ENCODE measurements around the gene ONECUT2. TPM values are rescaled to one million over a fixed set of nuclear protein-coding genes. Genes with fewer than 3 reads are reported as not detected.
A peak's percentile ranks its signal among the peaks of the same experiment; 100 is the strongest.

ONECUT2 gene
- total and polyA plus RNA-seq, 9 of the 15 experiments (the other 6 are each of a cell fraction or from before 2014, with no cell fraction given), result 0.27 to 2.5 (median 0.83) TPM

DNA sequence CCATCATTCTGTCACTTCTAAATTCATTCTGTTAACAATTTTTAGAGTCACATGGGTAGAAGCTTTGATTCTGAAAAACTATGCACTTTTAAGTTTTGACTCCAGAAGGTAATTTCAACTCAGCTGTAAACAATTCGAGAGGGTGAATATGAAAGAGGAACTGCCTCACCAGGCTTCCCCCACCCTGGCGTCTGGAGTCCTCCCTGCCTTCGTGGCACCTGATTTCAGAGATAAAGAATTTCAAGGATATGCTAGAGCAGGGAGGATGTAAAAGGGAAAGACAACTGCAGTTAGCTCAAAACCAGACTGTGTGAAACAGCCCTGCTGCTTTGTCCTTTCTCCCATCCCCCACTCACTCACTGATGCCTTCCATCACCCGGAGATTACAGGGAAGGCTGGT lies 40.7 kb downstream of the ONECUT2 start:
- Histone ChIP-seq H2AFZ (ENCODE audit: low read depth, low read length) (no peak overlapping the region), H3K4me1 (replicated peaks in 1 of 2; ENCODE audit: control insufficient read depth in 2 of 2, insufficient read depth in 2 of 2, low read length in 2 of 2) (no peaks in the 10 kb centered on the region), H3K4me2 (ENCODE audit: insufficient read depth, low read length) (no peak overlapping the region), H3K9me1 (ENCODE audit: control insufficient read depth, insufficient read depth, low read length) (no peaks in the 10 kb centered on the region), H3K27me3 (ENCODE audit: control insufficient read depth in 2 of 2, insufficient read depth in 2 of 2, low read length in 2 of 2) (no peaks in the 10 kb centered on the region), H3K9ac (ENCODE audit: insufficient read depth in 1 of 2, low read depth in 2 of 2, low read length in 2 of 2) (no peak overlapping the region), H3K27ac (ENCODE audit: extremely low read depth, low read depth, low read length) (no peak overlapping the region), H3K4me3 (no peak overlapping the region), H3K9me3 (replicated peaks; ENCODE audit: control insufficient read depth, insufficient read depth, low read depth, low read length) (no peaks in the 10 kb centered on the region), H3K36me3 (ENCODE audit: control insufficient read depth, insufficient read depth, low read length) (no peaks in the 10 kb centered on the region), H4K20me1 (replicated peaks; ENCODE audit: control insufficient read depth, insufficient read depth, low read length) (no peaks in the 10 kb centered on the region), H3K79me2 (ENCODE audit: control insufficient read depth, insufficient read depth, low read length) (no peaks in the 10 kb centered on the region)
- DNase-seq (ENCODE audit: extremely low read depth in 1 of 4, low spot score in 3 of 4) (no peak), ATAC-seq (no peak), FAIRE-seq (no peak)
- intact Hi-C loops (cut with micrococcal nuclease), result no loop called here
- ChIA-PET POLR2A (interaction anchor here (1.4 kb wide), 1 partner anchor 13 kb away, joined by 3 read pairs; no protein-coding TSS in a partner anchor), CTCF (ENCODE audit: low intra/inter-chr PET ratio) (no interaction called here)
- no TSS peak for BruUV-seq (replicated peaks)
- TF ChIP-seq GTF3C2 (IDR thresholded peaks at IDR 0.05; ENCODE audit: borderline replicate concordance, extremely low read depth, insufficient read length) (no peak), CREB3L1 (IDR thresholded peaks at IDR 0.05; ENCODE audit: borderline replicate concordance, low read depth) (peak; percentile 34; the same call in 1 of the 2 replicates), SPI1 (IDR thresholded peaks at IDR 0.05; ENCODE audit: borderline replicate concordance, low read depth, low read length) (peak; percentile 88; the same call in 1 of the 2 replicates), KAT7 (CRISPR knock-in tag; IDR thresholded peaks at IDR 0.05; ENCODE audit: borderline replicate concordance) (no peak)
- TF ChIP-seq, protein P1, sequence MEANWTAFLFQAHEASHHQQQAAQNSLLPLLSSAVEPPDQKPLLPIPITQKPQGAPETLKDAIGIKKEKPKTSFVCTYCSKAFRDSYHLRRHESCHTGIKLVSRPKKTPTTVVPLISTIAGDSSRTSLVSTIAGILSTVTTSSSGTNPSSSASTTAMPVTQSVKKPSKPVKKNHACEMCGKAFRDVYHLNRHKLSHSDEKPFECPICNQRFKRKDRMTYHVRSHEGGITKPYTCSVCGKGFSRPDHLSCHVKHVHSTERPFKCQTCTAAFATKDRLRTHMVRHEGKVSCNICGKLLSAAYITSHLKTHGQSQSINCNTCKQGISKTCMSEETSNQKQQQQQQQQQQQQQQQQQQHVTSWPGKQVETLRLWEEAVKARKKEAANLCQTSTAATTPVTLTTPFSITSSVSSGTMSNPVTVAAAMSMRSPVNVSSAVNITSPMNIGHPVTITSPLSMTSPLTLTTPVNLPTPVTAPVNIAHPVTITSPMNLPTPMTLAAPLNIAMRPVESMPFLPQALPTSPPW (CRISPR knock-in tag; IDR thresholded peaks at IDR 0.05), result peak; percentile 13; the same call in 1 of the 2 replicates
- in situ Hi-C loops (cut with MboI), result no loop called here
- 9% methylated on average over 4 of the region's 4 CpGs for WGBS (ENCODE audit: insufficient coverage, low coverage, missing lambda C conversion rate)
